A549 (cell line): Measurements from ENCODE around the gene TMEM141.

ENCODE experiments used
- BHLHE40 ChIP-seq: IDR thresholded peaks from 2 replicates; pipeline ENCODE4 v1.6.1; 2012; ENCODE audit warnings: low read depth, low read length, inconsistent platforms
- CEBPB ChIP-seq, 2 experiments: fragments of >200 bp in 1 of 2; sonication (Bioruptor Twin) in 1 of 2; formaldehyde crosslinking in 1 of 2; IDR thresholded peaks; 2 replicates each; pipeline ENCODE4 v1.6.1; 2012 to 2016
- CTCF ChIP-seq: fragments of >200 bp; sonication (Bioruptor Twin); formaldehyde crosslinking; IDR thresholded peaks from 3 replicates; pipeline ENCODE4 v1.5.1; 2016
- ELK1 ChIP-seq: fragments of 150-350 bp; IDR thresholded peaks from 2 replicates; pipeline ENCODE4 v1.6.1; 2014; ENCODE audit warnings: low read depth, mild to moderate bottlenecking, low read length
- EP300 ChIP-seq, 2 experiments: fragments of >200 bp; sonication (Bioruptor Twin); formaldehyde crosslinking; IDR thresholded peaks; 2 replicates in 1 of 2; 3 replicates in 1 of 2; pipeline ENCODE4 v1.6.1; 2016 to 2017
- GATA3 ChIP-seq: IDR thresholded peaks from 2 replicates; pipeline ENCODE4 v1.6.1; 2012; ENCODE audit warnings: borderline replicate concordance
- HOXA7 ChIP-seq: fragments of 250-450 bp; sonication (Bioruptor Pico); IDR thresholded peaks from 2 replicates; pipeline ENCODE4 v1.5.0; 2020; ENCODE audit warnings: mild to moderate bottlenecking, moderate library complexity
- PHF8 ChIP-seq: fragments of 200-600 bp; sonication (generic); IDR thresholded peaks from 2 replicates; pipeline ENCODE4 v1.6.1; 2016; ENCODE audit warnings: low read depth, mild to moderate bottlenecking, antibody characterized with exemption, moderate library complexity, borderline replicate concordance
- POLR2A ChIP-seq: IDR thresholded peaks from 2 replicates; pipeline ENCODE4 v1.6.1; 2012; ENCODE audit warnings: mild to moderate bottlenecking, low read length
- POLR2AphosphoS2 ChIP-seq: conservative IDR thresholded peaks from 2 replicates; pipeline ENCODE4 v1.6.1; 2012; ENCODE audit warnings: low read length, improper control_type of control experiment, inconsistent platforms
- RCOR1 ChIP-seq: fragments of 150-350 bp; IDR thresholded peaks from 2 replicates; pipeline ENCODE4 v1.6.1; 2014; ENCODE audit warnings: antibody characterized with exemption, low read length, low read depth
- ZFP36 ChIP-seq: fragments of 450-650 bp; IDR thresholded peaks from 2 replicates; pipeline ENCODE4 v1.6.1; 2014; ENCODE audit warnings: borderline replicate concordance; ENCODE audit not compliant: partially characterized antibody
- TF ChIP-seq, protein P1 (sequence below): fragments of 250-450 bp; sonication (Bioruptor Pico); IDR thresholded peaks from 2 replicates; pipeline ENCODE4 v1.5.0; 2020; ENCODE audit warnings: low read depth, mild to moderate bottlenecking, moderate library complexity

DNA sequence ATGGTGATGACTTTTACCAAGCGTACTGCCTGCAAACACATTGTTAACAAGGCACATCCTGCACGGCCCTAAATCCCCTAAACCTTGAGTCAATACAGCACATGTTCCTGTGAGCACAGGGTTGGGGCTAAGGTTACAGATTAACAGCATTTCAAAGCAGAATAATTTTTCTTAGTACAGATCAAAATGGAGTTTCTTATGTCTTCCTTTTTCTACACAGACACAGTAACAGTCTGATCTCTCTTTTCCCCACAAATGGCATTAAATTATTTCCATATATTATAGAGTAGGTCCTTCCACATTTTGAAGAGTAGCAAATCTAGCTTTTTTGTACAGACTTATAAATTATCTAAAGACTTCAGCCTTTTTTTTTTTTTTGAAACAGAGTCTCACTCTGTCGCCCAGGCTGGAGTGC lies 1.6 kb upstream of the TMEM141 start:
- TF ChIP-seq BHLHE40 (no peak), CTCF (no peak), ZFP36 (no peak), HOXA7 (CRISPR knock-in tag) (no peak), ELK1 (no peak), EP300 (IDR thresholded peaks at IDR 0.05) (no peak), PHF8 (no peak), POLR2AphosphoS2 (no peak), GATA3 (no peak), CEBPB (IDR thresholded peaks at IDR 0.05) (no peak), POLR2A (no peak), RCOR1 (no peak)
- TF ChIP-seq, protein P1, sequence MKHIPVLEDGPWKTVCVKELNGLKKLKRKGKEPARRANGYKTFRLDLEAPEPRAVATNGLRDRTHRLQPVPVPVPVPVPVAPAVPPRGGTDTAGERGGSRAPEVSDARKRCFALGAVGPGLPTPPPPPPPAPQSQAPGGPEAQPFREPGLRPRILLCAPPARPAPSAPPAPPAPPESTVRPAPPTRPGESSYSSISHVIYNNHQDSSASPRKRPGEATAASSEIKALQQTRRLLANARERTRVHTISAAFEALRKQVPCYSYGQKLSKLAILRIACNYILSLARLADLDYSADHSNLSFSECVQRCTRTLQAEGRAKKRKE (CRISPR knock-in tag), result no peak
